ENCODE data around the gene FAM131C.

The FAM131C gene, protein sequence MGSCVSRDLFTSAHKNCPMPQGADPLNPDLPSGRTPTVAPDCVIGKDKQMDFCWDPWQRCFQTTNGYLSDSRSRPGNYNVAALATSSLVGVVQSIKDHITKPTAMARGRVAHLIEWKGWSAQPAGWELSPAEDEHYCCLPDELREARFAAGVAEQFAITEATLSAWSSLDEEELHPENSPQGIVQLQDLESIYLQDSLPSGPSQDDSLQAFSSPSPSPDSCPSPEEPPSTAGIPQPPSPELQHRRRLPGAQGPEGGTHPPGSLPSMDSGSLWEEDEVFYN

DNA sequence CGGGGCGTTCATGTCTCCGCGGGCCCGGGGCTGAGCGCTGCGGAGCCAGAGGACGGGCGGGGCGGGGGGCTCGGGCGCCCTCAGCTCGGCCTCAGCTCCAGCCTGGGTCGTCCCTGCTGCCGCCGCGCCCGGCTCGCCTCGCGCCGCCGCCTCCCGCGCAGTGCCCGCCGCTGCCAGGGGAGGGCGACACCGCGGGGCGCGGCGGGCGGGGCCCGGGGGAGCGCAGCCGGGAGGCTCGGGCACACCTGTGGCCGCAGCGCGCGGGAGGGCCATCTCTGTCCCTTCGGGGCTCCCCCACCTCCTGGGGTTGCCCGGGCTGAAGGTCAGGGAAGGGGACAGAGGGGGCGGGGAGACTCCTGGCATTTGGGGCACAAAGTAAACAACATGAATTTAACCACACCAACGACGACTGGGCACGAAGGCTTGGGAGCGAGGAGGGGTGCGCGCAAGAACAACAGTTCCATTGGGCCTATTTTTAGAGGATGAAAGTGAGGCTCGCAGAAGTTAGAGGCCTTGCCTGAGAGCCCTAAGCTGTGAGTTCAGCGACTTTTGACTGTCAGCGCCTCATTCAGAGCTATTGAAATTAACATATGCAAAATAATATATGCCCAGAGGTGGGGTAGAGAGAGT lies at the start of gene FAM131C:
TSS of gene FAM131C (minus strand) at position 162 of the 630 bp plus-strand sequence. CDS start 209 bp downstream, outside the sequence.
- peak within 1 kb of the TSS; percentile 30 for H3K4me3 ChIP-seq (ENCODE audit: low read depth, low read length)

DNA sequence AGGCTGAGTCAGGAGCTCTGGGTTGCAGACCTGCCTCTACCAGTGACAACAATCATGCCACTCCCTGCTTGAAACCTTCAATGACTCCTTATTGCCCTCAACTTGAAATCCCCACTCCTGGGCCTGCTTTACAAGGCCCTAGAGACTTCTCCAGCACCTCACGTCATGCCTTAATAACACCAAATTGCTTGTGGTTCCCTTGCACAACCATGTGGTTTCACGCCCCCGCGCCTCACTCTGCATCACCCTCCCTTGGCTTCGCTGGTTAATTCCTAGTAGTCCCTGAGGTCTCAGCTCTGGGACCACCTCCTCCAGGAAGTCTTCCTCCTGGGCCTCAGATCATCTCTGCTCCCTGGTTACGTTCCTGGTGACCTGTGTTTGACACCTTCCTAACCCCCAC lies 49.5 kb upstream of the FAM131C start:
- H3K4me3 ChIP-seq (ENCODE audit: low read depth, low read length) = no peak overlapping the region

DNA sequence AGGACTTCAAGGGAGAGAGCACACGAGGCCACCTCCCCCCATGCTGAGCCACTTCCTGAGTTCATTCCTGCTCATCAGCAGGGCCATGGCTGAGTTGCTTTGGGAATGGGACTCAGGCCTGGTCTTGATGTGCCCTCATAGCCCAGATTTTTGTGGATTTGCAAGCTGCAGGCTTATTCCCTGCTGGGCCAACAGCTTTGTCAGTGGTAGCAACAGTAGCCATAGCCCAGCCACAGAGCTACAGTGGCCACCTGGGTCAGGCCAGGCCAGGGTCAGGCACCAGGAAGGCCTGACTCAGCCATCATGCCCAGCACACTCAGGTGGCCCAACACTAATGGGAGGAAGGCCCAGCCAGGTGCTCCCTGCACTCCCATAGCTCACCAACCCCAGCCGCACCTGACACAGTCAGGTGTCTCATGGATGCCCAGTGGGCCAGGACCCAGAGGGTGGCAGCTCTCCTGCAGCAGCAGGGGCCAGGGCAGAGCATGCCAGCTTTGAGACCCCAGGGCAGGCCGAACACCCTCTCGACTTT lies 49.0 kb upstream of the FAM131C start:
- no peak overlapping the region for H3K4me3 ChIP-seq (ENCODE audit: low read depth, low read length)

DNA sequence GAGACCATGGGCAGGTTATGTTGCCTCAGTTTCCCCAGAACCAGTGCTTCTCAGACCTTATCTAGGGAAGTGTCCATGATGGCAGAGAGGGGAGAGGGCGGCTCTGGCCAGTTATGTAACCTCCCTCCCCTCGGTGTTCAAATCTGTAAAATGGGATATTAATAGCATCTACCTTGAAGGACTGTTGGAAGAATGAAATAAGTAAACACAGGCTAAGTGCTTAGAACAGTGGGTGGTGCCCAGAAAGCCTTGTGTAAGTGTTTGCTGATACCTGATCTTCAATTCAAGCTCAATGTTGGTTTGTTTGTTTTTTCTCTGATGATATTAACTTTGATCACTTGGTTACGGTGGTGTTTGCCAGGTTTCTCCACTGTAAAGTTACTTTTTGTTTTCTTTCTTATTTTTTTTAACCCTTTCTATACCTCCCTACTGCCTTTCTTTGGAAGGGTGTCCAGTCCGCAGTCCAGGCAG lies 47.5 kb upstream of the FAM131C start:
- H3K4me3 ChIP-seq (ENCODE audit: low read depth, low read length) = no peak overlapping the region

DNA sequence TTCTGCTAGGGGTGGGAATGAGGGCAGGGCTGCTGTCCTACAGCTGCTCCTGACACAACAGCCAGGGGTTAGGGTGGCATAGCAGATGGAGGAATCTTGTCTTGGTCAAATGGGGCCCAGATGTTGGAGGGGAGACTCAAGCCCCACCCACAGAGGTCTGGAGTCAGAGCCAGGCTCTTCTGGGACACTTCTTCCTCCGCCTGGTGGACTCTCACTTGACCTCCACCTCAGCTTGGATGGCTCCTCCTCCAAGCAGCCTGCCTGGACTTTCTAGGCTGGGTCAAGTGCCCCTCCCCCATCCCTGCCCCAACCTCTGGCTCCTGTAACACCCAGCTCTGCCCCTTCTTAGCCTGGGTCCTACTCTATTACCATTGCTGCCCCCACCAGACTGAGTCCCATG lies 47.0 kb upstream of the FAM131C start:
- no peak overlapping the region for H3K4me3 ChIP-seq (ENCODE audit: low read depth, low read length)

DNA sequence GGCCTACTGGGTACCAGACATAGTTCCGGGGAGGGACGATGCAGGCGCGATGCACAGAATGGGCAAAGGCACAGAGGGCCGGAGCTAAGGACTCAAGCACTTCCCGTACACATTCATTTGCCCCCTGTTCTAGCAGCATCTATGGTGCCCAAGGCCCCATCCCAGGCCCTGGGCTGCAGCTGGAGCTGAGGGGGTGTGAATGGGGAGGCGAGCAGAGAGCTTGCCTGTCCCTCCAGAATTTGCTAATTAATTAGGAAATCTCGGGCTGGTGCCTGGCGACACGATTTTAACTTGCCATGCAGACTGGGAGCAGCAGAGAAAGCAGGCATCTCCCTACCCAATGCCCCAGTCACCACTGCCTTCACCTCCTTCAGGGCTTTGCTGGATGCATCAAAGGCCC lies 46.5 kb upstream of the FAM131C start:
- no peak overlapping the region for H3K4me3 ChIP-seq (ENCODE audit: low read depth, low read length)

DNA sequence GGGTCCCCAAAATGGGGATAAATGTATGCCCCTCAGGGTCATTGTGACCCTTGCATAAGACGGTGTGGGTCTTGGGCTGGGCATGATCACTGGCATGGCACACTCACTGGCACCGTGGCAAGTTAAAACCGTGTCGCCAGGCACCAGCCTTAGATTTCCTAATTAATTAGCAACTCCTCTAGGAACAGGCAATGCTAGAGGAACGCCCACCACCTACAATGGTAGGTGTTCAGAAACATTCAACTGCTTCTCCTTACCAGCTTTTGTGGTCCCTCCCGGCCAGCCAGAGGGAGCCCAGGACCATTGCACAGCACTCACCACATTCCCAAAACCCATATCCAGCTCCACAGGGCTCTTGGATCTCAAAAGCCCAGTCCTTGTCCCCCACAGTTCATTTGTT lies 46.1 kb upstream of the FAM131C start:
- no peak overlapping the region for H3K4me3 ChIP-seq (ENCODE audit: low read depth, low read length)

DNA sequence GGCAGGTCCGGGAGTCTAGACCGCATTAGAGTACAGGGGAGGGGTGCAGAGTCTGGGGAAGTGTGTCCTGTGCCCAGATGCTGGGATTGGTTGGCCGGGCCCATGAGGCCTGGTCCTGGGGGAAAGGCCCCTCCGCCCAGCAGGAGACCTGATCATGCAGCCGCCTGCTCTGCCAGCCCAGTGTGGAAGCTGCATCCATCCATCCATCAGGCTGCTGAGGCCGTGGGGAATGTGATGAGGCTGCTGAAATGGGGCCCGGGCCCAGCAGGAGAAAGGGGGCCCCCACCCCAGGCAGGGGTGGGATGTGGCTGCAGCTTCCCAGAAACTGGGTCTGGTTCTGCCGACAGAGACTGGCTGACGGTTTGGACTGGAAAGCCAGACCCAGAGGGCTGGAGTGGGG lies 45.3 kb upstream of the FAM131C start:
- H3K4me3 ChIP-seq (ENCODE audit: low read depth, low read length) = no peak overlapping the region

DNA sequence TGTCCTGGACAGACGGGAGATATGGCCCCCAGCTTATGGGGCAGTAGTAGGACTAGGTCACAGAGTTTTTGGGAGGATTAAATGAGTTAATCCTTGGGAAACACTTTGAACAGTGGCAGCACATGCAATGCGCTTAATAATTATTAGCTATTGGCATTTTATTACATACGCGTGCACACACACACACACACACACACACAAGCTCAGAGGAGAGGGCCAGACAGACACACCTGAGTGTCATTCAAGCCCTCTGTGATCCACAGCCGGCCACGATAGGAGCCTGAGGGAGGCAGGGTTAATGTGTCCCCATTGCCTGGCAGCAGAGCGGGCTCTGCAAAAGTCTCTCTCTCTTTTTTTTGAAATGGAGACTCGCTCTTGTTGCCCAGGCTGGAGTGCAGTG lies 44.5 kb upstream of the FAM131C start:
- no peak overlapping the region for H3K4me3 ChIP-seq (ENCODE audit: low read depth, low read length)

DNA sequence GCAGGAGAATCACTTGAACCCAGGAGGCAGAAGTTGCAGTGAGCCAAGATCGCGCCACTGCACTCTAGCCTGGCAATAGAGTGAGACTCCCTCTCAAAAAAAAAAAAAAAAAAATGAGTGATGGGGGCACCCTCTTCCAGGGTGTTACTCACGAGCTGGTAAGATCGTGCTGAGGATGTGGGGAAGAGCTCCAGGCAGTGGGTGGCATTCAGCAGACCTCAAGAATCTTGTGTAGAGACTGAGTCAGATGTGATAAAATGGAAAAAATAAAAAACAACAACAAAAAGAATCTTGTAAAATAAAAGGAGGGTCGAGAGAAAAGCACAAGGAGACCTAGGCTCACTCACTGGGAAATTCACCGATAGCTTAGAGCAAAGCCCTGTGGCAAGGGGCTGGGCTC lies 43.9 kb upstream of the FAM131C start:
- no peak overlapping the region for H3K4me3 ChIP-seq (ENCODE audit: low read depth, low read length)

DNA sequence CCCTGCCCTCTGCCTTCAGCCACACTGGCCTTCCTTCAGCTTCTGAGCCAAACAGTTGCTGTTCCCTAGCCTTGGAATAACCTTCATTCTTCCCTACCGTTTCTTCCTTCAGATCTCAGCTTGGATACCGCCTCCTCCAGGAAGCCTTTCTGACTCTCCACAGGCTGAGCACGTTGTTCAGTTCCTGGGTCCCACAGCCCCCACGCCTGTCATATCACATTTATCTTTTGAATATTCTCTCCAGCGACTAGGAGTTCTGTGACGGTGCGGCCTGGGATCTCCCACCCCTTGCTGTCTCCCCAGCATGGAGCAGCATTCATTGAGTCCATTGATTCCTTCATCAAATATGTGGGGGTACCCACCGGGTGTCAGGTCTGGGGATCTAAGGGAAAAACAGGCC lies 43.2 kb upstream of the FAM131C start:
- no peak overlapping the region for H3K4me3 ChIP-seq (ENCODE audit: low read depth, low read length)

DNA sequence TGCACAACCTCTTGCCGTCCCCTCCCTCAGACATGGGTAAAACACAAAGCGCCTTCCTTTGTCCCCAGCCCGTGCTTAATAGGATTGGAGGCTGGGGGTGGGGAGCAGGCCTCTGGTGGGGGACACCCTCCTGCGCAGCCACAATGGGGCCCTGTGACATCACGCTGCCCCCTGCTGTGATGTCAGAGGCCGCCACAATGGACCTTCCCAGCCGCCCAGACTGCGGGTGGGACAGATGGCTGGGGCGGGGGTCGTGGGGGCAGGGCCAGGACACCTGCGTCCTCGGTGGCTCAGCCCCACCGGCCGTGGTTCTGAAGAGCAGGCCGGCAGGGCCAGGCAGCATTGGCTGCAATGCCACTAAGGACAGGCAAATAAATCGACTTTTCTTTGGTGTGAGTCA lies 42.6 kb upstream of the FAM131C start:
- H3K4me3 ChIP-seq (ENCODE audit: low read depth, low read length) = no peak overlapping the region

DNA sequence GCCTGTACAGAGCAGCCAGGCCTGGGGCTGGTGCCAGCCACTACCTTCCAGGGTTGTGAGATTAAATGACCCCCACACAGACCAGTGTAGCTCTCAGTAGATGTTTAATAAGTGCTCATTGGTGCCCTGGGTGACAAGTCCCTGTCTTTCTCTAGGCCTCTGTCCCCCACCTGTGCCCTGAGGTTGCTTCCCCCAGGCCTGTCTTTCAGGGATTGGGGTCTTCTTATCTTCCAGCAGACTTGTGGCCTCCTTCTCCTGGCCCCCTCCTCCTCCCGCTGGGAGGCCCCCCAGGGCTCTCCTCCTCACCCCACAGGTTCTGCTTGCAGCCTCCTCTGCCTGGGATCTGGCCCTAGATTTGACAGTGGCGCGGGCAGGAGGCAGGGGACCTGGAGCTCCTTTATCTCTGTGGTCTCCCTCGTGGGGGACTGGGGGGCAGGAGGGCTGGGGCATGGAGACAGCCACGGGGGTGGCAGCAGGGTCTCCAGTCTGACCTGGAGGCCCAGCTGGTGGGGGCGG lies 42.1 kb upstream of the FAM131C start:
- no peak overlapping the region for H3K4me3 ChIP-seq (ENCODE audit: low read depth, low read length)

DNA sequence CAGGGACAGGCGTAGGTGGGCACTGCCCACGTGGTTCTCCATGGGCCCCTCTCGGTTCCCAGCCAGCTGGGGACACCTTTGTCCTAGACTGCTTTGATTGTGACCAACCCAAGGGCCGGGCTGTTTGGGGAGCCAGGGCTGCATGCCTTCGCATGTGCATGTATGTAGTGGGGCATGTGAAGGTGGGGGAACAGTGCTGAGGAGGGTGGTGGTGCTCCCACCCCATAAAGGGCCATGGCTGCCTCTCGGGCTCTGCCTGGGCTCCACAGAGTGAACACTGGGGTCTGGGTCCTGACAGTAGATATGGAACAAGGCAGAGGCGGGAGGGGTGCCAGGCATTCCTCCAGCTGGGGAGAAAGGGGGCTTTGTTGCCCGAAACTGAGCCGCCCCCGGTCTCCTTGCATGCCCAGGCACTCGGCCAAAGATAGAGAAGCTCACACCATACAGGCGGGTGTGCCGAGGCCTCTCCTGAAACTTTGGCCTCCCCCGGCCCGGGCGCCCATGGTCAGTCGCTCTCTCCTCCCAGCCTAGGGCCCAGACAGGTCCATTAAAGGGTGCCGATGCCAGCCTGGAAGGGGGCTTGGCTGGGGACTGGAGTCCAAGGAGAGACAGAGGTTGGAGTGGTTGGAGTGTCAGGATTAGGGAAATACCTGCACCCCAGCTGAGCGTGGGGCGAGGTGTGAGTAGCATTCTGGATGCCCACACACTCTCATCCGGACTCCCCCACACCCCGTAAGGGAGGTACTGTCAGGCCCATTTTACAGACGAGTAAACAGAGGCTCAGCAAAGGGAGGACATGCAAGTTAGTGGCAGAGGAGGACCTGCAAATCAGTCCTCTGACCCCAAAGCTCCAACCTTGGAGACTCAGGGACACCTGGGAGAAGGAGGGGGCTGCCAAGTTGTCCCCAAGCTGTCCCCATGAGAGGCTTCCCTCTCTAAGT lies 41.3 kb upstream of the FAM131C start:
- no peak overlapping the region for H3K4me3 ChIP-seq (ENCODE audit: low read depth, low read length)

DNA sequence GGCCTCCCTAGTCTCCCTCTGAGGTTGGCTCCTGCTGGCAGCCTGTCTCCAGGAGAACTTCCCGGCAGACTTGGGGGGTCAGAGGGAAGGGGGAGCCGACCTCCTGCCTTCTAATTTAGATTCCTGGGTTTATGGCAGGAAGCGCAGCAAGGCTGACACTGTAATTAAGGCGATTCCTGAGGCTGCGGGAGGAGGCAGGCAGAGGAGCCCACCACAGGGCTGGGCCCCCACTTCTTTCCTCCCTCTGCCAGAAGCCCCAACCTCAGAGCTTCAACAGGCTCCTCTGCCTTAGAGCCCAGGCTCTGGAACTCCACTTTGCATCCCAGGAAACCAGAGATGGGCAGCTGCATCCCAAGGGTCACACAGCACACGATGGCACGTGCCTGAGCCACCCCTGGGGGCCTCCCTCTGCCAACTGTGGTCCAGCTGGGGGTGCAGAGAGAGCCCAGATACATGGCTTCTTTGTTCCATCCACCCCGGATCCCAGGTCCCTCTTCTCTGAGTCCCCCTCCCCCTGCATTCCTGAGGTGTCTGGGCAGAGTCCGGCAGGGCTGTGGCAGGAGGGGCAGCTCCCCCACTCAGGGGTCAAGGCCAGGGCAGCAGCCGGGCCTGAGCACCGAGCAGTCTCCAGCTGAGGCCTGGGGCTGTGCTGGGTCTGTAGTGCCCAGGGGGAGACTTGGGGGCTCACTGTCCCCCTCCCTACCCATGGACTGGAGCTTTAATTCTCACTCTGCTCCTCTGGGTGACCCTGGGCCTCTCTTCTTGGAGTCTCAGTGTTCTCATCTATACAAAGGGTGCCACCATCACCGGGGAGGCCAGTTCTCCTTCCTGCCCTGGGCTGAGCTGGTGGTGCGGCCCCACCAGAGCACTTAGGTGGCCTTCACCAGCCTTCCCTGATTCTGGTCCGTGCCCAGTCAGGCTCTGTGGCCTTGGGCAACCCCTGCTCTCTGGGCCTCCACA lies 39.4 kb upstream of the FAM131C start:
- H3K4me3 ChIP-seq (ENCODE audit: low read depth, low read length) = no peak overlapping the region

DNA sequence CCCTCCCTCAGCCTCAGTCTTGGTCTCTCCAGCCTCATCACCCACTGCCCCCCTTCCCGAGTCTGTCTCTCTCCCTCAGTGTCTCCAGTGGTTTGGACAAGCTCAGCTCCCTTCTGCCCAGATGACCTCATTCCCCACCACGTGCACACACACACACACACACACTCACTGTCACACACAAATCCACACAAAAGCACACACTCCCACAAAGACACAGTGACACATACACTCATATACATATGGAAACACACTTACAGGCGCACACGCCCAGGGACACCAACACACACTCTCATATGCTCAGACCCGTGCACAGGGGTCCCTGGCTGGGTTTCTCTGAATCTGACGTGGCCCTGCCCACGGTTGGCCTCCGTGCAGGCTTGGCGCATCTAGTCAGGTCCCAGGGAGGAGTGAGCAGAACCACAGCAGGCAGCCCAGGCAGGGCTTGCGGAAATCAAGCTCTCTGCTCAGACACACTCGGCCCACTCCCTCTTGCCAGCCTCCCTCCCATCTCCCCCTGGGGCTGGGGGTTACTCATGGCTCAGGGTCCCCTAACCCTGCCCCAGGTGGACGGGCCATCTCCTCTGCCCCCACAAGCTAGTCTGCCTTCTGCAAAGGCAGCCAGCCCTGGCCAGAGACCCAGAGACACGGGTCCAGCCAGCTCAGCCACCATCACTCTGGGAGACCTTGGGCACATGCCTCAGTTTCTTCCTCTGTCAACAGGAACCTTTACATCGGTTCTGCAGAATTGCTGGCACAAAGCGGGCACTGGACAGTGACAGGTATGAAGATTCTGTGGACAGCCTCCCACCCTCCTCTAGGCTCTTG lies 38.5 kb upstream of the FAM131C start:
- H3K4me3 ChIP-seq (ENCODE audit: low read depth, low read length) = no peak overlapping the region

DNA sequence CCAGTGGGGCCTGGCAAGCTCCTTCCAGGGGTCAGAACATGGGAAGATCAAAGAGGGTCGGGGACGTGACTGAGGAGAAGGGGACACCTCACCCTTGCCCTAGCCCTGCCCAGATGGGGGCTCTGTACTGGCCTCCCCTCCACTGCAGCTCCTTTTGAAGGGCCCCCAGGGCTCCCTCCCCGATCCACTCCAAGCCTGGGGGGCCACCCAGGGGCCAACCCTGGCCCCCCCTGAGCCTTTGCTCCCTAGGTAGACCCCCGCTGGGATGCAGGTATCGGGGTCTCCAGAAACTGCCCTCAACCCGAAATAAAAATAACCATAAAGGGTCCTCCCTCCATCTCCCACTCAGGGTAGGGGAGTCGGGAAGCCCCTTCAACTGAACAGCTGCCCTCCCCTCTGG lies 37.4 kb upstream of the FAM131C start:
- no peak overlapping the region for H3K4me3 ChIP-seq (ENCODE audit: low read depth, low read length)

DNA sequence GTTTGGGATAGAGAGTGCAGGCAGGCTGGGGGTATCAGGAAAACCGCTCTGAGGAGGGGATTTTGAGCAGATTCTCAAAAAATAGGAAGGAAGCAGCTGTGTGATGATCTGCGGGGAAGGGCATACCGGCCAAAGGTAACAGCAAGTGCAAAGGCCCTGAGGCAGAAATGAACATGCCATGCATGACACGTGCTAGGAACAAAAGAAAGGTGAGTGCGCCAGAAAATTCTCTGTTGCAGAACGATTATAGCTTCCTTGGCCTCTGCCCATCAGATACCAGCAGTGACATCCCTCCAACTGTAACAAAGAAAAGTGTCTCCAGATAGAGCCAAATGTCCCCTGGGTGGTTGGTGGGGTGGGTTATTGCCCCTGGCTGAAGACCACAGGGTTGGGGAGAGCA lies 37.0 kb upstream of the FAM131C start:
- H3K4me3 ChIP-seq (ENCODE audit: low read depth, low read length) = no peak overlapping the region

DNA sequence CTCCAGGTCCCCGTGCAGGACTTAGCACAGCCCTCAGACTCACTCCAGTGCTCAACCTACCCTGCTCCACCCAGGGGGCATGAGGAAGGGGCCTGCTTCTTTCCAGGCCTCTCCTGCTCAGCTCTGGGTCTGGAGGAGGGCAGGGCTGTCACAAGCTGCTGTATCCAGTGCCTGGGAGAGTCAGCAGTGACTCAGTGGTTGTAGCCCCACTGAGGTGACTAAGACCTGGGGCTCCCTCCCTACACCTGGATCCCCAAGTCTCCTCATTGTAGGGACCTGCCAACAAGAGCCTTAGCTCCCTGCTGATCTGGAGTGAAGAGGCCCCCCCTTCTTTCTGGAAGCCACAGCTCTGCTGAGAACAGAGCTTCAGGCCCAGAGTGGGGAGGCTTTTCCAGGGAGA lies 36.1 kb upstream of the FAM131C start:
- no peak overlapping the region for H3K4me3 ChIP-seq (ENCODE audit: low read depth, low read length)

Measured in iPS-11a (cell line).